Measurements from ENCODE around the gene NDUFA11. TPM values are rescaled to one million over a fixed set of nuclear protein-coding genes. Genes with fewer than 3 reads are reported as not detected.

NDUFA11 gene
- total and polyA plus RNA-seq, 9 of the 15 experiments (the other 6 are each of a cell fraction or from before 2014, with no cell fraction given), result 63.3 to 486 (median 274) TPM

- TF ChIP-seq TBL1XR1 (IDR thresholded peaks at IDR 0.05; ENCODE audit: low read length in 2 of 2), result no peak
These were observed 23.4 kb downstream of the NDUFA11 start (continued) for GRCh38 chr19:5880196-5880595.

GRCh38 chr19:5877882-5878281 lies 25.7 kb downstream of the NDUFA11 start:
- in situ Hi-C loops (cut with MboI), result no loop called here
- Histone ChIP-seq H4K20me1 (replicated peaks; ENCODE audit: control insufficient read depth, insufficient read depth, low read length) (no peaks in the 10 kb centered on the region), H3K9me3 (replicated peaks; ENCODE audit: control insufficient read depth, insufficient read depth, low read depth, low read length) (no peaks in the 10 kb centered on the region), H3K4me3 (no peak overlapping the region), H3K4me1 (replicated peaks in 1 of 2; ENCODE audit: control insufficient read depth in 2 of 2, insufficient read depth in 2 of 2, low read length in 2 of 2) (peaks cover 0 to 11% of the 10 kb centered on the region in 2 experiments; a peak in 2 of 5 replicates), H3K27ac (ENCODE audit: extremely low read depth, low read depth, low read length) (no peak overlapping the region), H3K9me1 (ENCODE audit: control insufficient read depth, insufficient read depth, low read length) (no peaks in the 10 kb centered on the region), H3K79me2 (ENCODE audit: control insufficient read depth, insufficient read depth, low read length) (no peaks in the 10 kb centered on the region), H3K27me3 (ENCODE audit: control insufficient read depth in 2 of 2, insufficient read depth in 2 of 2, low read length in 2 of 2) (peaks cover 12 to 42% of the 10 kb centered on the region in 2 experiments; a peak in 3 of 5 replicates), H3K36me3 (ENCODE audit: control insufficient read depth, insufficient read depth, low read length) (no peaks in the 10 kb centered on the region), H3K9ac (ENCODE audit: insufficient read depth in 1 of 2, low read depth in 2 of 2, low read length in 2 of 2) (no peak overlapping the region), H2AFZ (ENCODE audit: low read depth, low read length) (no peak overlapping the region), H3K4me2 (ENCODE audit: insufficient read depth, low read length) (no peak overlapping the region)
- POLR2A ChIA-PET, result interaction anchor here (0.9 kb wide), 1 partner anchor 22 kb away, joined by 3 read pairs; no protein-coding TSS in a partner anchor
- TF ChIP-seq POLR2AphosphoS5 (IDR thresholded peaks at IDR 0.05; ENCODE audit: control insufficient read depth, insufficient read depth, low read depth, low read length) (no peak), TAF7 (tag; IDR thresholded peaks at IDR 0.05) (no peak), RBM17 (IDR thresholded peaks at IDR 0.05; ENCODE audit: borderline replicate concordance, low read depth, low read length) (no peak), ZBTB2 (IDR thresholded peaks at IDR 0.05) (no peak), PHB (CRISPR knock-in tag; IDR thresholded peaks at IDR 0.05) (no peak), RBM14 (IDR thresholded peaks at IDR 0.05; ENCODE audit: borderline replicate concordance, insufficient read depth, low read depth, low read length) (no peak), NUFIP1 (IDR thresholded peaks at IDR 0.05; ENCODE audit: partially characterized antibody) (no peak), ZNF57 (CRISPR knock-in tag; IDR thresholded peaks at IDR 0.05) (no peak), SREBF1 (IDR thresholded peaks at IDR 0.05; ENCODE audit: borderline replicate concordance, low read depth, low read length) (no peak), CBFB (CRISPR knock-in tag; IDR thresholded peaks at IDR 0.05) (no peak), NCOA2 (IDR thresholded peaks at IDR 0.05; ENCODE audit: partially characterized antibody in 2 of 2) (no peak), MIER1 (IDR thresholded peaks at IDR 0.05; ENCODE audit: low read depth) (no peak), ETS2 (tag; IDR thresholded peaks at IDR 0.05; ENCODE audit: borderline replicate concordance, poor library complexity, severe bottlenecking) (no peak), ZHX1 (conservative IDR thresholded peaks at IDR 0.05; ENCODE audit: low read length) (no peak), USF2 (CRISPR knock-in tag; IDR thresholded peaks at IDR 0.05) (no peak), ZNF347 (CRISPR knock-in tag; IDR thresholded peaks at IDR 0.05; ENCODE audit: low read depth) (no peak)
- FAIRE-seq (no peak), DNase-seq (ENCODE audit: extremely low read depth in 1 of 4, low spot score in 3 of 4) (no peak), ATAC-seq (no peak)
- CTCF ChIA-PET (ENCODE audit: low intra/inter-chr PET ratio), result no interaction called here
- no TSS peak for BruUV-seq (replicated peaks)
- 11% methylated on average over 9 of the region's 9 CpGs for WGBS (ENCODE audit: insufficient coverage, low coverage, missing lambda C conversion rate)
- intact Hi-C loops (cut with micrococcal nuclease), result no loop called here

Measured in K562 (cell line).